Measurements from ENCODE around the gene TNIP2. TPM values are rescaled to one million over a fixed set of nuclear protein-coding genes. Genes with fewer than 3 reads are reported as not detected.

Gene TNIP2
- total RNA-seq, 1 experiment from 2014 or later: 56.5 TPM

- Histone ChIP-seq H3K4me1 (ENCODE audit: insufficient read depth, low read length) (peaks cover 18% of the 10 kb centered on the region), H3F3A (ENCODE audit: low read length, unreplicated experiment) (no peaks in the 10 kb centered on the region), H3K36me3 (ENCODE audit: low read depth, low read length) (no peaks in the 10 kb centered on the region), H3K9ac (ENCODE audit: low read length) (no peak overlapping the region), H3K79me2 (ENCODE audit: low read length) (no peaks in the 10 kb centered on the region), H3K4me3 (ENCODE audit: low read length) (no peak overlapping the region), H3K27me3 (ENCODE audit: low read length) (no peaks in the 10 kb centered on the region), H3K27ac (ENCODE audit: low read length) (no peak overlapping the region), H3K9me3 (ENCODE audit: low read length) (no peaks in the 10 kb centered on the region), H3K4me2 (ENCODE audit: low read length) (no peak overlapping the region), H4K20me1 (ENCODE audit: low read length) (no peaks in the 10 kb centered on the region), H2AFZ (ENCODE audit: low read length) (no peak overlapping the region), H3K9me2 (replicated peaks; ENCODE audit: low read length) (no peaks in the 10 kb centered on the region)
- DNase-seq (no peak), ATAC-seq (no peak)
- intact Hi-C loops (cut with micrococcal nuclease): no loop called here
- TF ChIP-seq EZH2phosphoT487 (IDR thresholded peaks at IDR 0.05; ENCODE audit: borderline replicate concordance, low read length): no peak
- TF ChIP-seq, protein P1, sequence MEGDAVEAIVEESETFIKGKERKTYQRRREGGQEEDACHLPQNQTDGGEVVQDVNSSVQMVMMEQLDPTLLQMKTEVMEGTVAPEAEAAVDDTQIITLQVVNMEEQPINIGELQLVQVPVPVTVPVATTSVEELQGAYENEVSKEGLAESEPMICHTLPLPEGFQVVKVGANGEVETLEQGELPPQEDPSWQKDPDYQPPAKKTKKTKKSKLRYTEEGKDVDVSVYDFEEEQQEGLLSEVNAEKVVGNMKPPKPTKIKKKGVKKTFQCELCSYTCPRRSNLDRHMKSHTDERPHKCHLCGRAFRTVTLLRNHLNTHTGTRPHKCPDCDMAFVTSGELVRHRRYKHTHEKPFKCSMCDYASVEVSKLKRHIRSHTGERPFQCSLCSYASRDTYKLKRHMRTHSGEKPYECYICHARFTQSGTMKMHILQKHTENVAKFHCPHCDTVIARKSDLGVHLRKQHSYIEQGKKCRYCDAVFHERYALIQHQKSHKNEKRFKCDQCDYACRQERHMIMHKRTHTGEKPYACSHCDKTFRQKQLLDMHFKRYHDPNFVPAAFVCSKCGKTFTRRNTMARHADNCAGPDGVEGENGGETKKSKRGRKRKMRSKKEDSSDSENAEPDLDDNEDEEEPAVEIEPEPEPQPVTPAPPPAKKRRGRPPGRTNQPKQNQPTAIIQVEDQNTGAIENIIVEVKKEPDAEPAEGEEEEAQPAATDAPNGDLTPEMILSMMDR (conservative IDR thresholded peaks at IDR 0.05; ENCODE audit: low read depth, low read length): no peak
- TF ChIP-seq EZH2 (IDR thresholded peaks at IDR 0.05; ENCODE audit: low read length, unreplicated experiment): no peak
- no TSS peak for BruUV-seq (replicated peaks)
- POLR2A ChIA-PET (ENCODE audit: unreplicated experiment): no interaction called here
- CTCF ChIA-PET: no interaction called here
These were observed 48.4 kb upstream of the TNIP2 start for GRCh38 chr4:2804449-2804972.

GRCh38 chr4:2803624-2804448, 47.7 kb upstream of the TNIP2 start:
- TF ChIP-seq, protein P1 (conservative IDR thresholded peaks at IDR 0.05; ENCODE audit: low read depth, low read length): no peak
- no peak for TF ChIP-seq EZH2phosphoT487 (IDR thresholded peaks at IDR 0.05; ENCODE audit: borderline replicate concordance, low read length)
- TF ChIP-seq EZH2 (IDR thresholded peaks at IDR 0.05; ENCODE audit: low read length, unreplicated experiment): no peak
- no peak overlapping the region for H3K27ac ChIP-seq (ENCODE audit: low read length)
- H3K9ac ChIP-seq (ENCODE audit: low read length): no peak overlapping the region
- peak; percentile 50 for DNase-seq
- POLR2A ChIA-PET (ENCODE audit: unreplicated experiment): no interaction called here
- peaks cover 18% of the 10 kb centered on the region for H3K4me1 ChIP-seq (ENCODE audit: insufficient read depth, low read length)
- H2AFZ ChIP-seq (ENCODE audit: low read length): no peak overlapping the region
- no peak overlapping the region for H3K4me3 ChIP-seq (ENCODE audit: low read length)
- CTCF ChIA-PET: no interaction called here
- no peaks in the 10 kb centered on the region for H4K20me1 ChIP-seq (ENCODE audit: low read length)
- peak; percentile 6; the same call in 1 of the 2 replicates for ATAC-seq
- intact Hi-C loops (cut with micrococcal nuclease): no loop called here
- H3K9me3 ChIP-seq (ENCODE audit: low read length): no peaks in the 10 kb centered on the region
- H3F3A ChIP-seq (ENCODE audit: low read length, unreplicated experiment): no peaks in the 10 kb centered on the region
- H3K79me2 ChIP-seq (ENCODE audit: low read length): no peaks in the 10 kb centered on the region
- no peaks in the 10 kb centered on the region for H3K36me3 ChIP-seq (ENCODE audit: low read depth, low read length)
- no peaks in the 10 kb centered on the region for H3K27me3 ChIP-seq (ENCODE audit: low read length)
- no peaks in the 10 kb centered on the region for H3K9me2 ChIP-seq (replicated peaks; ENCODE audit: low read length)
- no peak overlapping the region for H3K4me2 ChIP-seq (ENCODE audit: low read length)
- BruUV-seq (replicated peaks): no TSS peak
